SK-N-SH (cell line): ENCODE measurements around the gene QSOX1. TPM values are rescaled to one million over a fixed set of nuclear protein-coding genes. Genes with fewer than 3 reads are reported as not detected.

ENCODE experiments used
- CTCF ChIA-PET: fragments of 300-600, 350-600 bp; formaldehyde crosslinking; extraction: SDS; loops from one replicate; lab custom pipeline; 2021; lab: Yijun Ruan, JAX
- POLR2A ChIA-PET: fragments of 350-600 bp; sonication (Branson Sonifier 250); formaldehyde crosslinking; extraction: SDS; loops from one replicate; lab custom pipeline; 2020; ENCODE audit warnings: antibody characterized with exemption, inconsistent platforms; lab: Yijun Ruan, JAX
- DNase-seq: peaks from one replicate; pipeline ENCODE4 v3.0.0; 2012
- H2AFZ ChIP-seq: fragments of 200-600 bp; sonication (generic); 2 replicates; pipeline ENCODE4 v1.8.1; 2016; ENCODE audit warnings: antibody characterized with exemption, mild to moderate bottlenecking, low read depth
- H3F3A ChIP-seq: fragments of 200-600 bp; sonication (generic); replicated peaks from 2 replicates; pipeline ENCODE3; 2016; ENCODE audit warnings: antibody characterized with exemption, mild to moderate bottlenecking; ENCODE audit not compliant: insufficient read depth
- H3K27ac ChIP-seq, 2 experiments: fragments of 200-500 bp in 1 of 2; fragments of 200-600 bp in 1 of 2; sonication (Bioruptor generic) in 1 of 2; sonication (generic), shearing (Covaris generic) in 1 of 2; 2 replicates each; pipeline versions ENCODE4 v1.5.1 to v1.6.1; 2014 to 2016; ENCODE audit warnings: low read depth in 2 of 2, inconsistent platforms in 1 of 2, low read length in 1 of 2, mild to moderate bottlenecking in 1 of 2, mixed read lengths in 1 of 2
- H3K27me3 ChIP-seq: fragments of 200-600 bp; sonication (generic), shearing (Covaris generic); 2 replicates; pipeline ENCODE4 v1.6.1; 2016; ENCODE audit warnings: mixed run types; ENCODE audit not compliant: insufficient read depth
- H3K36me3 ChIP-seq, 2 experiments: fragments of 200-500 bp in 1 of 2; fragments of 200-600 bp in 1 of 2; sonication (Bioruptor generic) in 1 of 2; sonication (generic) in 1 of 2; replicated peaks in 1 of 2; 2 replicates each; pipeline versions ENCODE3 to v1.5.1; 2014 to 2016; ENCODE audit warnings: low read length in 1 of 2, mild to moderate bottlenecking in 1 of 2; ENCODE audit not compliant: insufficient read depth in 2 of 2, control insufficient read depth in 1 of 2
- H3K4me1 ChIP-seq, 2 experiments: fragments of 200-500 bp in 1 of 2; fragments of 200-600 bp in 1 of 2; sonication (Bioruptor generic) in 1 of 2; sonication (generic), shearing (Covaris generic) in 1 of 2; 2 replicates each; pipeline versions ENCODE4 v1.5.1 to v1.6.1; 2014 to 2016; ENCODE audit warnings: low read depth in 1 of 2, low read length in 1 of 2, mixed run types in 1 of 2; ENCODE audit not compliant: insufficient read depth in 2 of 2, control insufficient read depth in 1 of 2
- H3K4me2 ChIP-seq: fragments of 200-600 bp; sonication (generic), shearing (Covaris generic); 2 replicates; pipeline ENCODE4 v1.6.1; 2017; ENCODE audit warnings: mixed run types
- H3K4me3 ChIP-seq, 2 experiments: fragments of 200-500 bp in 1 of 2; fragments of 200-600 bp in 1 of 2; sonication (Bioruptor generic) in 1 of 2; sonication (generic), shearing (Covaris generic) in 1 of 2; 2 replicates each; pipeline versions ENCODE4 v1.5.1 to v1.8.1; 2014 to 2016; ENCODE audit warnings: low read depth in 2 of 2, inconsistent platforms in 1 of 2, low read length in 1 of 2, mild to moderate bottlenecking in 1 of 2, mixed read lengths in 1 of 2, moderate library complexity in 1 of 2
- H3K79me2 ChIP-seq: fragments of 200-600 bp; sonication (generic); 2 replicates; pipeline ENCODE4 v1.8.1; 2017; ENCODE audit warnings: mild to moderate bottlenecking; ENCODE audit not compliant: insufficient read depth
- H3K9ac ChIP-seq: fragments of 200-600 bp; sonication (generic); 2 replicates; pipeline ENCODE4 v1.6.1; 2017; ENCODE audit warnings: mixed run types
- H3K9me2 ChIP-seq: fragments of 200-600 bp; sonication (generic); 2 replicates; pipeline ENCODE4 v1.6.1; 2017; ENCODE audit warnings: mixed run types
- H3K9me3 ChIP-seq: fragments of 200-600 bp; sonication (generic); 2 replicates; pipeline ENCODE4 v1.6.1; 2017; ENCODE audit warnings: mixed run types, mild to moderate bottlenecking, moderate library complexity
- H4K20me1 ChIP-seq: fragments of 200-600 bp; sonication (generic); 2 replicates; pipeline ENCODE4 v1.6.1; 2017; ENCODE audit warnings: mild to moderate bottlenecking, mixed run types; ENCODE audit not compliant: insufficient read depth
- CTCF ChIP-seq: fragments of 200-600 bp; sonication (generic); IDR thresholded peaks from 2 replicates; pipeline ENCODE4 v1.6.1; 2017; ENCODE audit warnings: antibody characterized with exemption, mild to moderate bottlenecking, moderate library complexity
- ELF1 ChIP-seq: IDR thresholded peaks from 2 replicates; pipeline ENCODE4 v1.4.0; 2012
- EP300 ChIP-seq, 2 experiments: IDR thresholded peaks; 2 replicates each; pipeline versions ENCODE4 v1.4.0 to v1.6.1; 2012; ENCODE audit warnings: borderline replicate concordance in 1 of 2, low read depth in 1 of 2, low read length in 1 of 2
- EZH2phosphoT487 ChIP-seq: fragments of 200-600 bp; sonication (generic); IDR thresholded peaks from 2 replicates; pipeline ENCODE4 v1.6.1; 2017; ENCODE audit warnings: low read depth, mixed run types, mild to moderate bottlenecking, antibody characterized with exemption, moderate library complexity, borderline replicate concordance
- FOXM1 ChIP-seq: IDR thresholded peaks from 2 replicates; pipeline ENCODE4 v1.4.0; 2012; ENCODE audit warnings: low read depth, mild to moderate bottlenecking
- GABPA ChIP-seq: IDR thresholded peaks from 2 replicates; pipeline ENCODE4 v1.4.0; 2012; ENCODE audit warnings: low read depth, mild to moderate bottlenecking
- GATA2 ChIP-seq: sonication (generic); formaldehyde crosslinking; IDR thresholded peaks from 2 replicates; pipeline ENCODE4 v1.5.0; 2020; ENCODE audit warnings: mild to moderate bottlenecking, missing genetic modification reagents
- IRF3 ChIP-seq: fragments of 150-350 bp; IDR thresholded peaks from 2 replicates; pipeline ENCODE4 v1.6.1; 2016; ENCODE audit warnings: mild to moderate bottlenecking, low read depth, low read length
- JUND ChIP-seq: IDR thresholded peaks from 2 replicates; pipeline ENCODE4 v1.4.0; 2012
- MXI1 ChIP-seq: IDR thresholded peaks from 2 replicates; pipeline ENCODE4 v1.6.1; 2012; ENCODE audit warnings: mild to moderate bottlenecking, low read depth, low read length, improper control_type of control experiment
- PBX3 ChIP-seq: IDR thresholded peaks from 2 replicates; pipeline ENCODE4; 2012
- SIN3A ChIP-seq: IDR thresholded peaks from 2 replicates; pipeline ENCODE4 v1.6.1; 2012; ENCODE audit warnings: low read depth, mild to moderate bottlenecking, low read length, moderate library complexity, borderline replicate concordance
- SMC3 ChIP-seq: IDR thresholded peaks from 2 replicates; pipeline ENCODE4 v1.6.1; 2012; ENCODE audit warnings: low read depth, low read length, improper control_type of control experiment
- TEAD4 ChIP-seq: IDR thresholded peaks from 2 replicates; pipeline ENCODE4 v1.4.0; 2012; ENCODE audit warnings: mild to moderate bottlenecking, borderline replicate concordance; ENCODE audit not compliant: insufficient read depth
- ZBTB33 ChIP-seq: IDR thresholded peaks from 2 replicates; pipeline ENCODE4 v1.4.0; 2012; ENCODE audit warnings: low read depth, borderline replicate concordance
- WGBS: methylation state at CpG from one replicate; pipeline ENCODE4 v1.1.6; 2017; ENCODE audit warnings: low lambda C conversion rate; 5-methylcytosine and 5-hydroxymethylcytosine counted together
- polyA plus RNA-seq, 3 experiments: library from polyadenylated mRNA; depleted of rRNA; stranded (reverse); fragments of >200 nt; gene quantifications; 2 replicates each; pipeline ENCODE4 v1.2.3, GENCODE V29; 2012

QSOX1 gene
- polyA plus RNA-seq, 1 of the 3 experiments (the other 2 are of a cell fraction), result 359 TPM

GRCh38 chr1:180185281-180185680 is 30.6 kb downstream of the QSOX1 start:
- Histone ChIP-seq H3K9ac (no peak overlapping the region), H3K27me3 (no peaks in the 10 kb centered on the region), H3K4me2 (no peak overlapping the region), H3K79me2 (no peaks in the 10 kb centered on the region), H3F3A (no peaks in the 10 kb centered on the region), H3K4me3 (no peak overlapping the region), H3K9me2 (no peaks in the 10 kb centered on the region), H3K4me1 (peaks cover 0 to 2% of the 10 kb centered on the region in 2 experiments; a peak in 1 of 4 replicates), H3K9me3 (no peaks in the 10 kb centered on the region), H3K36me3 (peaks cover 29 to 81% of the 10 kb centered on the region in 2 experiments), H2AFZ (no peak overlapping the region), H4K20me1 (no peaks in the 10 kb centered on the region), H3K27ac (no peak overlapping the region)
- TF ChIP-seq SIN3A, result no peak
- no peak for TF ChIP-seq JUND
- no peak for TF ChIP-seq ZBTB33
- TF ChIP-seq GATA2 (CRISPR knock-in tag), result no peak
- no peak for TF ChIP-seq PBX3
- no peak for TF ChIP-seq TEAD4
- no peak for TF ChIP-seq IRF3
- TF ChIP-seq FOXM1, result no peak
- no peak for TF ChIP-seq MXI1
- no peak for TF ChIP-seq EP300 (IDR thresholded peaks at IDR 0.05; ENCODE audit: borderline replicate concordance in 1 of 2, low read depth in 1 of 2, low read length in 1 of 2)
- TF ChIP-seq CTCF, result no peak
- no peak for TF ChIP-seq GABPA
- TF ChIP-seq ELF1, result no peak
- TF ChIP-seq SMC3, result no peak
- TF ChIP-seq EZH2phosphoT487, result no peak
- ChIA-PET POLR2A (no interaction called here), CTCF (interaction anchor here (0.7 to 2.5 kb wide), 4 partner anchors 18 to 330 kb away, joined by 3 to 8 read pairs (median 4); no protein-coding TSS in a partner anchor)
- no CpG with 5 or more reads among the region's 5 CpGs for WGBS
- no peak for DNase-seq
